ENCODE results near the gene NUP188. TPM values are rescaled to one million over a fixed set of nuclear protein-coding genes. Genes with fewer than 3 reads are reported as not detected.

The NUP188 gene
- total and polyA plus RNA-seq, 2 experiments from 2014 or later: 28.1 TPM

GRCh38 chr9:129027685-129028191 is 80.2 kb downstream of the NUP188 start:
- Histone ChIP-seq H4K20me1 (ENCODE audit: insufficient read depth, poor library complexity, severe bottlenecking) (peaks cover 4% of the 10 kb centered on the region), H3K9me3 (ENCODE audit: low read depth) (no peaks in the 10 kb centered on the region), H3K4me2 (peak overlapping the region; percentile 98), H3K27me3 (no peaks in the 10 kb centered on the region), H3K36me3 (replicated peaks; ENCODE audit: insufficient read depth, low read depth) (no peaks in the 10 kb centered on the region), H3K4me3 (peak overlapping the region; percentile 77), H3K79me2 (peaks cover 46% of the 10 kb centered on the region), H3K4me1 (ENCODE audit: insufficient read depth) (peaks cover 22% of the 10 kb centered on the region), H3K27ac (peak overlapping the region; percentile 94), H3K9me2 (replicated peaks; ENCODE audit: insufficient read depth) (no peaks in the 10 kb centered on the region), H2AFZ (peak overlapping the region; percentile 83)
- 4% methylated on average over 25 of the region's 47 CpGs for WGBS (ENCODE audit: low lambda C conversion rate, missing lambda C conversion rate)
- no peak for TF ChIP-seq EZH2phosphoT487 (IDR thresholded peaks at IDR 0.05; ENCODE audit: low read depth, severe bottlenecking, unreplicated experiment)
- no peak for DNase-seq (ENCODE audit: low spot score)

DNA sequence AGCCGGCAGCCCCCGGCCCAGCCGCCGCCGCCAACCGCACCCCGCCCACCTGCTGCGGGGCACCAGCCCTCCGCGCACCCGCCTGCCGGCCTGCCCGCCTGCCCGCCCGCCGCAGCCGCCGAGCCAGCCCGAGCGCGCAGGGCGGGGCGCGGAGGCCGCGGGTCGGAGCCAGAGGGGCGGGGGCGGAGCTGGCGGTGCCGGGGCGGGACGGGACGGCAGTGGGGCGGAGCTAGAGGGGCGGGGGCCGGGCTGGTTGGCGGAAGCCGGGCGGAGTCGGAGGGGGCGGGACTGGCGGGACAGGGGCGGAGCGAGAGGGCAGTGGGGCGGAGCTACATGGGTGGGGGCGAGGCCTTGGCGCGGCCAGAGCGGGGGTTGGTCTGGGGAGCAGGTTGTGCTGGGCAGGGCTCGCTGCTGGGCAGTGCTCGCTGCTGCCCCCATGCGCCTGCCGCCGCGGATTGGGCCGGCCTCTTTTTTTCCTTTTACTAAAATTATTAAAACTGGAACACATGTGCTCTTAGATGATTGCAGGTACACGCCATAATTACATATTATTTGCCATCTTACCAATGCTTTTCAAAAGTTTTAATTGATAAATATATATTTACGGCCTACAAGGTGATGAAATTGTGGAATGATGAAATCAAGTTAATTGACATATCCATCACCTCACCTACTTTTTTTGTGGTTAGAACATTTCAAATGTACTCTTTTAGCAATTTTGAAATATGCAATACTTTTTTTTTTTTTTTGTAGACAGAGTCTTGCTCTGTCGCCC is 80.9 kb downstream of the NUP188 start, which contains the start of gene SH3GLB2:
Gene SH3GLB2 (minus strand): TSS at position 140 of the 775 bp plus-strand sequence. CDS start 177 bp downstream, outside the sequence.
- no peaks in the 10 kb centered on the region for H3K27me3 ChIP-seq
- no peaks in the 10 kb centered on the region for H3K9me2 ChIP-seq (replicated peaks; ENCODE audit: insufficient read depth)
- no peaks in the 10 kb centered on the region for H3K9me3 ChIP-seq (ENCODE audit: low read depth)
- peak within 1 kb of the TSS; percentile 83 for H2AFZ ChIP-seq
- H3K36me3 ChIP-seq (replicated peaks; ENCODE audit: insufficient read depth, low read depth): no peaks in the 10 kb centered on the region
- 14% methylated on average over 10 of the region's 60 CpGs for WGBS (ENCODE audit: low lambda C conversion rate, missing lambda C conversion rate)
- H3K4me2 ChIP-seq: peak within 1 kb of the TSS; percentile 98
- DNase-seq (ENCODE audit: low spot score): peak; percentile 98
- H3K79me2 ChIP-seq: peaks cover 40% of the 10 kb centered on the region
- TF ChIP-seq, protein P1, sequence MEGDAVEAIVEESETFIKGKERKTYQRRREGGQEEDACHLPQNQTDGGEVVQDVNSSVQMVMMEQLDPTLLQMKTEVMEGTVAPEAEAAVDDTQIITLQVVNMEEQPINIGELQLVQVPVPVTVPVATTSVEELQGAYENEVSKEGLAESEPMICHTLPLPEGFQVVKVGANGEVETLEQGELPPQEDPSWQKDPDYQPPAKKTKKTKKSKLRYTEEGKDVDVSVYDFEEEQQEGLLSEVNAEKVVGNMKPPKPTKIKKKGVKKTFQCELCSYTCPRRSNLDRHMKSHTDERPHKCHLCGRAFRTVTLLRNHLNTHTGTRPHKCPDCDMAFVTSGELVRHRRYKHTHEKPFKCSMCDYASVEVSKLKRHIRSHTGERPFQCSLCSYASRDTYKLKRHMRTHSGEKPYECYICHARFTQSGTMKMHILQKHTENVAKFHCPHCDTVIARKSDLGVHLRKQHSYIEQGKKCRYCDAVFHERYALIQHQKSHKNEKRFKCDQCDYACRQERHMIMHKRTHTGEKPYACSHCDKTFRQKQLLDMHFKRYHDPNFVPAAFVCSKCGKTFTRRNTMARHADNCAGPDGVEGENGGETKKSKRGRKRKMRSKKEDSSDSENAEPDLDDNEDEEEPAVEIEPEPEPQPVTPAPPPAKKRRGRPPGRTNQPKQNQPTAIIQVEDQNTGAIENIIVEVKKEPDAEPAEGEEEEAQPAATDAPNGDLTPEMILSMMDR (IDR thresholded peaks at IDR 0.05; ENCODE audit: poor library complexity): peak; percentile 86
- no peak for TF ChIP-seq EZH2 (IDR thresholded peaks at IDR 0.05; ENCODE audit: borderline replicate concordance)
- peaks cover 1% of the 10 kb centered on the region for H4K20me1 ChIP-seq (ENCODE audit: insufficient read depth, poor library complexity, severe bottlenecking)
- H3K4me3 ChIP-seq: peak within 1 kb of the TSS; percentile 77
- H3K4me1 ChIP-seq (ENCODE audit: insufficient read depth): peaks cover 20% of the 10 kb centered on the region
- peak within 1 kb of the TSS; percentile 94 for H3K27ac ChIP-seq

GRCh38 chr9:129030191-129030590 is 82.7 kb downstream of the NUP188 start:
- Histone ChIP-seq H3K79me2 (peaks cover 22% of the 10 kb centered on the region), H3K4me3 (no peak overlapping the region), H3K4me1 (ENCODE audit: insufficient read depth) (peaks cover 20% of the 10 kb centered on the region), H3K9me2 (replicated peaks; ENCODE audit: insufficient read depth) (no peaks in the 10 kb centered on the region), H4K20me1 (ENCODE audit: insufficient read depth, poor library complexity, severe bottlenecking) (no peaks in the 10 kb centered on the region), H2AFZ (no peak overlapping the region), H3K27ac (no peak overlapping the region), H3K9me3 (ENCODE audit: low read depth) (no peaks in the 10 kb centered on the region), H3K4me2 (no peak overlapping the region), H3K27me3 (no peaks in the 10 kb centered on the region), H3K36me3 (replicated peaks; ENCODE audit: insufficient read depth, low read depth) (no peaks in the 10 kb centered on the region)
- DNase-seq (ENCODE audit: low spot score): no peak
- TF ChIP-seq EZH2phosphoT487 (IDR thresholded peaks at IDR 0.05; ENCODE audit: low read depth, severe bottlenecking, unreplicated experiment) (no peak), EZH2 (IDR thresholded peaks at IDR 0.05; ENCODE audit: borderline replicate concordance) (no peak)
- TF ChIP-seq, protein P1 (IDR thresholded peaks at IDR 0.05; ENCODE audit: poor library complexity): no peak

GRCh38 chr9:129031514-129031913 is 84.0 kb downstream of the NUP188 start:
- 81% methylated on average over 4 of the region's 4 CpGs for WGBS (ENCODE audit: low lambda C conversion rate, missing lambda C conversion rate)
- H3K4me3 ChIP-seq: no peak overlapping the region

More at GRCh38 chr9:129031514-129031913, 84.0 kb downstream of the NUP188 start:
- no peak overlapping the region for H3K4me2 ChIP-seq
- no peak overlapping the region for H3K27ac ChIP-seq
- peaks cover 11% of the 10 kb centered on the region for H3K79me2 ChIP-seq
- TF ChIP-seq, protein P1 (IDR thresholded peaks at IDR 0.05; ENCODE audit: poor library complexity): no peak
- no peak for TF ChIP-seq EZH2 (IDR thresholded peaks at IDR 0.05; ENCODE audit: borderline replicate concordance)
- H3K36me3 ChIP-seq (replicated peaks; ENCODE audit: insufficient read depth, low read depth): no peaks in the 10 kb centered on the region
- peaks cover 15% of the 10 kb centered on the region for H3K4me1 ChIP-seq (ENCODE audit: insufficient read depth)
- H2AFZ ChIP-seq: no peak overlapping the region
- no peaks in the 10 kb centered on the region for H3K9me3 ChIP-seq (ENCODE audit: low read depth)
- no peak for DNase-seq (ENCODE audit: low spot score)
- no peaks in the 10 kb centered on the region for H3K27me3 ChIP-seq
- no peaks in the 10 kb centered on the region for H4K20me1 ChIP-seq (ENCODE audit: insufficient read depth, poor library complexity, severe bottlenecking)
- no peaks in the 10 kb centered on the region for H3K9me2 ChIP-seq (replicated peaks; ENCODE audit: insufficient read depth)

All from hepatocyte (in vitro differentiated cells).